Type B pancreatic cell (in vitro differentiated cells): ENCODE data around the gene FGD4. TPM values are rescaled to one million over a fixed set of nuclear protein-coding genes. Genes with fewer than 3 reads are reported as not detected.
A peak's percentile ranks its signal among the peaks of the same experiment; 100 is the strongest.

ENCODE experiments used
- DNase-seq: peaks from one replicate; pipeline ENCODE4 v3.0.0; 2021; ENCODE audit warnings: mixed read lengths; ENCODE audit not compliant: unreplicated experiment; ENCODE audit errors: extremely low spot score
- H3K27ac Mint-ChIP-seq: 2 replicates; pipeline ENCODE4 v1.8.0; 2021; ENCODE audit warnings: mild to moderate bottlenecking, mixed read lengths
- H3K27me3 Mint-ChIP-seq: 2 replicates; pipeline ENCODE4 v1.8.0; 2021; ENCODE audit warnings: mixed read lengths
- H3K36me3 Mint-ChIP-seq: 2 replicates; pipeline ENCODE4 v1.8.0; 2021; ENCODE audit warnings: mixed read lengths
- H3K4me1 Mint-ChIP-seq: one replicate; pipeline ENCODE4 v1.8.0; 2021; ENCODE audit warnings: mixed read lengths; ENCODE audit not compliant: unreplicated experiment
- H3K4me3 Mint-ChIP-seq: 2 replicates; pipeline ENCODE4 v1.8.0; 2021; ENCODE audit warnings: mild to moderate bottlenecking, mixed read lengths
- H3K9me3 Mint-ChIP-seq: 2 replicates; pipeline ENCODE4 v1.8.0; 2021; ENCODE audit warnings: mixed read lengths
- total RNA-seq: library from RNA; stranded (reverse); gene quantifications from 2 replicates; pipeline ENCODE4 v1.2.1, GENCODE V29; 2021; ENCODE audit warnings: low replicate concordance
- TF ChIP-seq, protein P1 (sequence below): fragments of 200-600 bp; sonication (generic); conservative IDR thresholded peaks from 2 replicates; pipeline ENCODE4 v1.5.0; 2021; ENCODE audit warnings: antibody characterized with exemption, mild to moderate bottlenecking

Gene FGD4
- total RNA-seq, 1 donor from 2014 or later, result 26.7 TPM

DNA sequence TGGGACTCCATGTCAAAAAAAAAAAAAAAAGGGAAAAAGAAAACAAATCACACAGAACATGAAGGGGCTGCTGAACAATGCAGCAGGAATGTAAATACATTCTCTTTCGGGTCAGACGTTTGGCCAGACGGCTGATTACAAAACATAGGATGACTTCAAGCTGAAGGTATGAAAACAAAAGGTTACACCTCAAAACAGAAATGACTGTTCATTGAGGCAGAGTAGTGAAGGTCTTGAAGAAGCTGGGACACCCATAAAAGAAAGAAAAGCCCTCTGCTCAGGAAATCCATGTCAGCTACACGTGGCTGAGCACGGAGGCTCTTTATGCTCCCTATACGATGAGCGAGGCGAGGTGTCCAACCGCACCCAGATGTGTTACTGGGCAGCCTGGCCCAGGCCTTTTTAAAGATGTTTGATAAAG is 37.7 kb downstream of the FGD4 start:
- peaks cover 20% of the 10 kb centered on the region for H3K36me3 Mint-ChIP-seq
- TF ChIP-seq, protein P1, sequence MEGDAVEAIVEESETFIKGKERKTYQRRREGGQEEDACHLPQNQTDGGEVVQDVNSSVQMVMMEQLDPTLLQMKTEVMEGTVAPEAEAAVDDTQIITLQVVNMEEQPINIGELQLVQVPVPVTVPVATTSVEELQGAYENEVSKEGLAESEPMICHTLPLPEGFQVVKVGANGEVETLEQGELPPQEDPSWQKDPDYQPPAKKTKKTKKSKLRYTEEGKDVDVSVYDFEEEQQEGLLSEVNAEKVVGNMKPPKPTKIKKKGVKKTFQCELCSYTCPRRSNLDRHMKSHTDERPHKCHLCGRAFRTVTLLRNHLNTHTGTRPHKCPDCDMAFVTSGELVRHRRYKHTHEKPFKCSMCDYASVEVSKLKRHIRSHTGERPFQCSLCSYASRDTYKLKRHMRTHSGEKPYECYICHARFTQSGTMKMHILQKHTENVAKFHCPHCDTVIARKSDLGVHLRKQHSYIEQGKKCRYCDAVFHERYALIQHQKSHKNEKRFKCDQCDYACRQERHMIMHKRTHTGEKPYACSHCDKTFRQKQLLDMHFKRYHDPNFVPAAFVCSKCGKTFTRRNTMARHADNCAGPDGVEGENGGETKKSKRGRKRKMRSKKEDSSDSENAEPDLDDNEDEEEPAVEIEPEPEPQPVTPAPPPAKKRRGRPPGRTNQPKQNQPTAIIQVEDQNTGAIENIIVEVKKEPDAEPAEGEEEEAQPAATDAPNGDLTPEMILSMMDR, result no peak
- no peaks in the 10 kb centered on the region for H3K4me1 Mint-ChIP-seq
- H3K9me3 Mint-ChIP-seq, result no peaks in the 10 kb centered on the region
- no peaks in the 10 kb centered on the region for H3K27me3 Mint-ChIP-seq
- peak overlapping the region; percentile 90 for H3K27ac Mint-ChIP-seq
- no peak overlapping the region for H3K4me3 Mint-ChIP-seq
- DNase-seq, result no peak

DNA sequence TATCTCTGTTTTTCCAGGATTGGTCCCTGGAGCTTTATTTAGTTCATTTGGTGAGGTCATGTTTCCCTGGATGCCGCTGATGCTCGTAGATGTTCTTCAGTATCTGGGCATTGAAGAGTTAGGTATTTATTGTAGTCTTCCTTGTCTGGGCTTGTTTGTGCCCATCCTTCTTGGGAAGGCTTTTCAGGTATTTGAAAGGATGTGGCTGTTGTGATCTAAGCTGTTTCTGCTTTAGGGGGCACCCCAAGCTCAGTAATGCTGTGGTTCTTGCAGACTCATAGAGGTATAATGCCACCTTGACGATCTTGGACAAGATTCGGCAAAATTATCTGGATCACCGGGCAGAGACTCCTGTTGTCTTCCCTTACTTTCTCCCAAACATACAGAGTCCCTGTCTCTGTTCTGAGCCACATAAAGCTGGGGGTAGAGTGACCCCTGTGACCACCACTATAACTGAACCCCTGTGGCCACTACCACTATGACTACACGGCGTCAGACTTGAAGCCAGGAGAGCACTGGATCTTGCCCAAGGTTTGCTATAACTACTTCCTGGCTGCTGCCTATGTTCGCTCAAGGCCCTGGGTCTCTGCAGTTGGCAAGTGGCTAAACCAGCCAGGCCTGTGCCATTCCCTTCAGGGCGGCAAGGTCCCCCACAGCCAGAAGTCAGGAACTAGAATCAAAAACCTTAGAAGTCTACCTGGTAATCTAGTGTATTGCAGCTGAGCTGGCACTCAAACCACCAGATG is 40.9 kb downstream of the FGD4 start:
- Mint-ChIP-seq H3K27me3 (no peaks in the 10 kb centered on the region), H3K27ac (peak overlapping the region; percentile 8), H3K4me3 (no peak overlapping the region), H3K9me3 (no peaks in the 10 kb centered on the region), H3K36me3 (peaks cover 29% of the 10 kb centered on the region), H3K4me1 (peaks cover 6% of the 10 kb centered on the region)
- TF ChIP-seq, protein P1, result no peak
- no peak for DNase-seq

DNA sequence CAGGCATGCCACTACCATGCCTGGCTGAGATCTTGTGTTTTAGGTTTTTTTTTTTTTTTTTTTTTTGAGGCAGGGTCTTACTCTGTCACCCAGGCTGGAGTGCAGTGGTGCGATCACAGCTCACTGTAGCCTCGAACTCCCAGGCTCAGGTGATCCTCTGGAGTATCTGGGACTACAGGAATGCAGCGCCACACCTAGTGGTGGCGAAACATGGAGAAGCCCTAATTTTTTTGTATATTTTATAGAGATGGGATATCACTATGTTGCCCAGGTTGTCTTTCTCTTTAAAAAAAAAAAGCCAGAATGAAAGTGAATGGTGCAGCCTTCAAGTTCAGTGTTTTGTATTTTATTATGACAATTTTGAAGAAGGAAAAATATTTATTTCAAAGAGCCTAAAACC is 44.1 kb downstream of the FGD4 start:
- no peak overlapping the region for H3K27ac Mint-ChIP-seq
- TF ChIP-seq, protein P1, result no peak
- no peaks in the 10 kb centered on the region for H3K27me3 Mint-ChIP-seq
- H3K4me3 Mint-ChIP-seq, result no peak overlapping the region
- H3K9me3 Mint-ChIP-seq, result no peaks in the 10 kb centered on the region
- peaks cover 20% of the 10 kb centered on the region for H3K36me3 Mint-ChIP-seq
- H3K4me1 Mint-ChIP-seq, result peaks cover 15% of the 10 kb centered on the region
- DNase-seq, result no peak

DNA sequence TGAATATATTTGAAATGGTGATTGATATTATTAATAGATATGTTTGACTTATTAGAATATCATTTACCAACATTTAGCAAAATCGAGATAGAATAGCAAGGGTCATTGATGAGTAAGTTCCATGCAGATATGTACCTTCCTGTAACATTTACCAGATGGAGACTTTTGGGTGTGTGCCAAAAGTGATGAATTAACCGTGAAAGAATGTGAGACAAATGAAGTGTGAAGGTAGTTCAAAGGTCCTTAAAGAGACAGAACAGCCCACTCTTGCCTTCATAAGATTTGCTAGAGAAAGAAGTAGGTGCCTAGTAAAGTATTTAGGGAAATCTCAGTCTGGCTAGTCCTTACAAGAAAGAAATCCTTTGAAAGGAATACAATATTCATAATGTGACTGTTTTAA is 45.5 kb downstream of the FGD4 start:
- peaks cover 15% of the 10 kb centered on the region for H3K4me1 Mint-ChIP-seq
- peak overlapping the region; percentile 47 for H3K27ac Mint-ChIP-seq
- no peak for DNase-seq

DNA sequence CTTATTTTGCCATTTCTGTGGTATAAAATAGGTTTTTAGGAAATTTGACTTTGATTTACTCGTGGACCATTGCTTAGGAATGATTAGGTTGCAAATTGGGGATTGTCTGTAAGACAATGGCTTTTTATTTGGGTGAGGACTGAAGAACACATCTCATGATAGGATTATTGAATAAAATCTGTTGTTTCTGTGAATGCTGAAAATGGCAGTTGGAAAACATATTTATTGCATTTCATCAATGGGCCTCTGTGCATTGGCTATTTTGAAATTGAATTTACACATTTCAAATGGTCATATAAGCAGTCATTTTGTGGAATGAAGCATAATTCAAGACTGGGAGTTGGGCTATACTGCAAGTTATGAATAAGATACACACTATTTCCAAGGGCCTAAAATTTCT is 46.0 kb downstream of the FGD4 start:
- DNase-seq, result no peak
- H3K27me3 Mint-ChIP-seq, result no peaks in the 10 kb centered on the region
- H3K9me3 Mint-ChIP-seq, result no peaks in the 10 kb centered on the region
- H3K4me1 Mint-ChIP-seq, result peaks cover 15% of the 10 kb centered on the region
- H3K4me3 Mint-ChIP-seq, result peak overlapping the region; percentile 5
- H3K27ac Mint-ChIP-seq, result peak overlapping the region; percentile 47
- TF ChIP-seq, protein P1, result no peak
- H3K36me3 Mint-ChIP-seq, result peaks cover 12% of the 10 kb centered on the region

More for the DNA sequence above, 45.5 kb downstream of the FGD4 start:
- Mint-ChIP-seq H3K9me3 (no peaks in the 10 kb centered on the region), H3K27me3 (no peaks in the 10 kb centered on the region), H3K4me3 (peak overlapping the region; percentile 3), H3K36me3 (peaks cover 17% of the 10 kb centered on the region)
- TF ChIP-seq, protein P1, result no peak
